GM04503 (cell line): Measurements from ENCODE around the gene GFRA1.

Source experiments
- DNase-seq: peaks from one replicate; pipeline ENCODE4 v3.0.0-alpha.2; 2012; ENCODE audit warnings: low read depth

The GFRA1 gene

DNA sequence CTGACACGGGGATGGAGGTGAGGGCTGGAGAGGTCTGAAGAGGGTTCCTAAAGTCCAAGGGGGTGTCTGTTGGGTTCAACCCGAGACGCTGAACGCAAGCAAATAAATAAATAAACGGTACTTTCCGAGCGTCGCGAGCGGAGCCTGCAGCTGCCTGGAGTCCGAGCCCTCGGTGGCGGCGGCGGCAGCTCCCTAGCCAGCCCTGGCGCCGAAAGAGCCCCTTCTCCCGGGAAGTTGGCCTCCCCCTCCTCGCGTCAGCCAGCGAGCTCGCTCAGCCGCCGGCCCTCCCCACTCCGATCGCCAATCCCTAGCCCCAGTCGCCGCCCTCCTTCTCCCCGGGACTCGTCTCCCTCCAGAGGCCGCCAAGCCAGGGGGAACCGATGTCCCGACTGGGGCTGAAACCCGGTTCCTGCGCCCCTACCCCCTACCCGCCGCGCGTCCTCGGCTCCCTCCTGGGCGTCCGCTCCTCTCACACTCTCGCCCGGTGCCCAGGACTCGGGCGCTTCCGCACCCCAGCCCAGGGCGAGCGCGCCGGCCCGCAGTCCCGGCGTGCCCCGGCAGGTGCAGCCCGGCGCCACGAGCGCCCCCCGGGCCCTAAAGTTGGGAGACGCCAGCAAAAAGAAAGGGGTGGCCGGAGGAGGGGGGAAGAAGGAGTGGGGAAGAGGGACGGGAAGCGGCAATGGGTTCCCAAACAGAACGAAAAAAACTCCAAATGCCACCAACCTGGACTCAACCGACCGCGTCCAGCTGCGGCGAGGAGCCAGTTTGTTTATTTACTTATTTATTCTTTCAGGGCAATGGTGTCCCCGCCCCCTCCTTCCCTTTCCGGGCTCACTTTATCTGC lies at the start of gene GFRA1:
GFRA1 (minus strand) TSS at position 767 of the 844 bp plus-strand sequence. CDS start 1,177 bp downstream, outside the sequence.
- no peak for DNase-seq

DNA sequence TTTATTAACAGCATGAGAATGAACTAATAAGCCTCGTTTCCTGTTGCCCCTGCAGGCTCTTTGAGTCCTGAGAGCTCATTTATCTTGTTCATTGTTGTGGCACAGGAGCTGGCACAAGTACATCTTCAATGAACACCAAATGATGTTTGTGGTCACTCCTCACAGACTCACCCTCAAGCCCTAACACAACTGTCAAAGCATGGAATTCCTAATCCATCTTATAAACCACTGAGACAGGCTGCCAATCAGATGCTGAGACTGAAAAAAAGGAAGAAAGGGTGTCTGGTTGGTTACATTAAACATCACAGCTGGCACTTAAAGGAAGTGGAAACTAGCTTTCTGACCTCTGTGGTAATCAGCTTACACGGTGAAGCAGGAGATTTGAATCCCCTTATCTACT lies 43.5 kb upstream of the GFRA1 start:
- DNase-seq, result no peak

DNA sequence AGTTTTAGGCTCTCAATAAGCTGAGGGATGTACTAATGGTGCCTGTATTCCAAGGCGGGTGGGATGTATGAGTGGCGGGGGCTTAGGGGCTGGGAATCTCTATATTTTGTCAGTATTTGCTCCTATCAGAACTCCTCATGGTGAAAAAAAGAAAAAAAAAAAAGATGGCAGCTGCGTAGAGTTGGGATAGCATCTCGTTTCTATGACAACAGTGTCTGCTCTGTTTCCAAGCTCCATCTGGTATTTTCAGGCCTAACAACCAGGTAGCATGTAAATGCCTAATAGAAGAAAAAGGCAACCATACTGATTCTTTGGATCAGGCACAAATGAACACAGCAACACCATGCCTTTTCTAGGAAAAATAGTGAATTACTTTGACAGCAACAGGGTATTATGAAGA lies 39.5 kb upstream of the GFRA1 start:
- DNase-seq, result no peak

DNA sequence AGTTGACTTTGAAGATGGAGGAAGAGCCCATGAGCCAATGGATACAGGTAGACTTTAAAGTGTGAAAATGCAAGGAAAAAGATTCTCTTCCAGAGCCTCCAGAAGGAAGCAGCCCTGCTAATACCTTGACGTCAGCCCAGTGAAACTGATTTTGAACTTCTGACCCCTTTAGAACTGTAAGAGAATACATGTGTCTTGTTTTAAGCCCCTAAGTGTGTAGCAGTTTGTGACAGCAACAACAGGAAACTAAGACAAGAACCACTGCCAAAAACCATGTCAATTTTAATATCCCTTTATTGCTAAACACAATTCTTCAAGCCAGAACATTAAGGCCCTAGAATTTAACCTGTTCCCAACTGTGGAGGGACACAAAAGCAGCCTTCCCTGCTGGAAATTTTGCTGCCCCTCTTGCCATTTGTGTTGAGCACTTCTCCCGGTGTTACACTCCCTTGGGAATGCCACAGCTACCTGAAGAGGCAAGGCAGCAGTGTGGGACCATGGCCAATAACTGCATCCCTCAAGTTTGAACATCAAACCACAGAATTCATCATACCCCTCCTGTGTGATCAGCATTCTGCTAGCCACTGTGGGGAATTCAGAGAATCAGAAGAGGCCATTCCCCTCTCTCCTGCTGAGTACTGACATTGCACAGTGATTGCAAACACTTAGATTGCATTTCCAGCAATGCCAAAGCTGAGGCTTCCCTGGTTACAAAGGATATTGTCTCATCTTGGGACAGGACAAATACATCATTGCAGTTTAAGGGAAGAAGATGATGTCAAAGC lies 38.9 kb upstream of the GFRA1 start:
- DNase-seq, result no peak

GRCh38 chr10:116311016-116311415 lies 38.0 kb upstream of the GFRA1 start:
- DNase-seq, result no peak

DNA sequence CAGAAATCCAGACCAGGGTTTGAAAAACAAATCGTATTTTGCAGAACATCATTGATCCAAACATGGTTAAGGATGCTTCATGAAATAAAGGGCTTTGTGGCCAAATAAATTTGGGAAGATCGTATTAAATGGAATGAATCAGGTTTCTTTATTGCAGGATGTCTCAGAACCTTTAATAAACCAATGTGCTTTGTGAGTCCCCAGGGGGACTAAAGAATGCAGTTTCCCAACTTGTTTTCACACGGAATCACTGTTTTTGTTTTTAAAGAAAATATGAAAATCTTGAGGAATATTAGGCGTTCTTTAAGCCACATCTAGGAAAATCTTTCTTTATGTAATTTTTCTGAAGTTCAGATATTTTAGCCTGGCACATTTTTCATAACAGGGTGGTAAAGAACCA lies 34.4 kb upstream of the GFRA1 start:
- DNase-seq, result no peak

DNA sequence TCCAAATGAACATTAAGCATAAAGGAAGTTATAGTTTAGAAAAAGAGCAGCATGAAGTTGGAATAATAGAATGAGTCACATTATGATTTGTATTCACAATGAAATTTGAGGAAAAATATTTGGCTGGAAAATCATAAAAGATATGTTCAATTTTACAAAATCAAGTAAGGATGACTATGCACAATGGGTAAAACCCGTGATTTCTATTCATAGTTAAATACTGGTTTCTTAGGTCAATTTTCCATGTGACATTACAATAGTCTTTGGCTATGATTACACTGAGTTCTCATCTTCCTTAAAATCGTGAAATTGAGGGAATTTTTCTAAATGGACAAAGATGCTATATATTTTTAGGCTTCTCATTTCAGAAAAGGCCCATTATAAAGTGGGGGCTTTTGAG lies 33.8 kb upstream of the GFRA1 start:
- no peak for DNase-seq

DNA sequence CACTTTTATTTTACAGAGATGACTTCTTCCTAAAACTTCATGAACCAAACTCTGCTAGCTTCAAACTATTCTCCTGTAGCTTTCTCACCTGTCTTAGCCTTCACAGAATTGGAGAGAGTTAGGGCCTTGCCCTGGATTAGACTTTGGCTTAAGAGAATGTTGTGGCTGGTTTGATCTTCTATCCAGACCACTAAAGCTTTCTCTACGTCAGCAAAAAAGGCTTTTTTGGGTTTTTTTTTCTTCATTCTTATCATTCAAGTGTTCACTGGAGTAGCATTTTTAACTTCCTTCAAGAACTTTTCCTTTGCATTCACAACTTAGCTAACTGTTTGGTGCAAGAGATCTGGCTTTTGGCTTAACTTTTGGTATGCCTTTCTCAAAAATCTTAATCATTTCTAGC lies 31.9 kb upstream of the GFRA1 start:
- DNase-seq, result no peak

DNA sequence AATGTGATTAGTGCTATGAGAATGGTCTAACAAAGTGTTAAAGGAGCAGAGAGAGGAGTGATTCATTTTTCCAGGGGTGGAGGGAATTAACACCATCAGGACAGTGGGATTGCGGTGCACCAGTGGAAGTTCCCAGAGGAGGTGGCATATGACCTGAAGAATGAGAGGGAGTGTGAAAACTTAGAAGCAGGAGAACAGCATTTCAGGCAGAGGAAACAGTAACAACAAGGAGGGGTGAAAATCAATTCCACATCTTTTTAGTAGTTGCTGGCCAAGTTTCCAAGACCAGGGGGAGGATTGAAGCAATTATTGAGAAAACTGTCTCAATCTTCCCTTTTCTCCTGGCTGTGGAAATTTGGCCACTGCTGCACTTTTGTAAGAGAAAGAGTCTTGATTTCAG lies 27.5 kb upstream of the GFRA1 start:
- DNase-seq, result no peak

- no peak for DNase-seq
These were observed 25.6 kb upstream of the GFRA1 start for GRCh38 chr10:116298586-116298985.

DNA sequence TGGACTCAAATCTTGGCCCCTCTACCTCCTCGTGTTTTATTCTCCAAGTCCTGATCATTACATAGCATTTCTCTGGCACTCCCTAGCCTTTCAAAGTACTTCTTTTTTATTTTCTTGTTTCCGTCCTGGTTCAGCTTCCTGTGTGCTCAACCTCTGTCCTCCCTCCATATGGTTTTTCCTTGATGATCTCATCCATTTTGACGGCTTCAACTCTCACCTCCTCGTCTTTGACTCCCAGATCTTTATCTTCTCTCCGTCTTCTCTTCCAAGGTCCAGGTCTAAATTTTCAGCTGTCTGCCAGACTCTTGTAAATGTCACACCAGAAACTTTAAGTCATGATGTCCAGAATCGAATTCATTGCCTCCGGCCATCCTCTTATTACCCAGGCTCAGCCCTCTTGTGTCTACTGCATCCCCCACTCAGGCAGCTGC lies 23.3 kb upstream of the GFRA1 start:
- no peak for DNase-seq

GRCh38 chr10:116292493-116292892 lies 19.5 kb upstream of the GFRA1 start:
- no peak for DNase-seq

GRCh38 chr10:116289652-116290051 lies 16.6 kb upstream of the GFRA1 start:
- DNase-seq, result no peak

GRCh38 chr10:116287906-116288501 lies 15.0 kb upstream of the GFRA1 start:
- DNase-seq, result no peak

DNA sequence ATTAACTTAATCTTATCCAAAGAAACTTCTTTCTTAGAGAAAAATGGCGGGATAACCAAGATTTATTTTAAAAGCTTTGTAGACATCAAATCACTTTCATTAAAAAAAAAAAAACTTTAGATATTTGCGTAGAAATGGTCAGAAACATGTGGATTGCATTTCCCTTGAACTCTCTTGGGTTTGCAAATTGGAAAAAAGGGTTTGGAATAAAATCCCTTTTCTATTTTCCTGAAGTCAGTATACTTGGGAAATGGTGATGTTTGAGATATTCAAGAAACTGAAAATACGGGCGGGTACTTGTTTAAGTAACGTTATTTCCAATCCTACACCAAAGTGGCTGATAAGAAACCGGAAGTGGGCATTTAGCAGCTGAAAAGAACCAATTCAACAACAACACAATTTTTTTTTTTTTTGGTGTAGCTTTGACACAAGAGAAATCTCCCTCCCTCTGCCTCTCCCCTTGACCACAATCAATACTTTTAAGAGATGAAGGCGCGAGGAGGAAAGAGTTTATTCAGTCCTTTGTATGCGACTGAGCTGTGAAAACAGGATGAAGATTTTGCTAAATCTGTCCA lies 13.7 kb upstream of the GFRA1 start:
- no peak for DNase-seq

- no peak for DNase-seq
These were observed 8.8 kb upstream of the GFRA1 start for GRCh38 chr10:116281775-116282174.

DNA sequence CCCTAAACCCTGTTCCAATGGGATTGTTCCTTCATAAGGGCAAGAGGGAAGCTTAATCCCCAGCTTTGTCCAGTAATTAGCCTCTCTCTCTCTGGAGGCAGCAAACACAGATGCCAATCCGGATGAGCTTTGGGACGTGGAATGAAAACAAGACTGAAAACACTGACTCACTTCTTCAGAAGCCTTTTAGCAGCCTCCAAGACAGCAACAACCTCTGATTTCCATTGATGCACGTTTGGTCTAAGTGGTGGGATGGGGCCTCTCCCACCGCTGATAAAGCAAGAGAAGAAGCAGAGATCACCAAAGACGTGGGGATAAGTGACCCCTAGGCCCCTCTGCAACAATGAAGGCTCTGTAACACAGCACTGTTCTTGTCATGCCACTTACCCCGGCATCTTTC lies 5.8 kb upstream of the GFRA1 start:
- DNase-seq, result peak; percentile 68

- no peak for DNase-seq
These were observed 4.0 kb upstream of the GFRA1 start for GRCh38 chr10:116276981-116277380.

DNA sequence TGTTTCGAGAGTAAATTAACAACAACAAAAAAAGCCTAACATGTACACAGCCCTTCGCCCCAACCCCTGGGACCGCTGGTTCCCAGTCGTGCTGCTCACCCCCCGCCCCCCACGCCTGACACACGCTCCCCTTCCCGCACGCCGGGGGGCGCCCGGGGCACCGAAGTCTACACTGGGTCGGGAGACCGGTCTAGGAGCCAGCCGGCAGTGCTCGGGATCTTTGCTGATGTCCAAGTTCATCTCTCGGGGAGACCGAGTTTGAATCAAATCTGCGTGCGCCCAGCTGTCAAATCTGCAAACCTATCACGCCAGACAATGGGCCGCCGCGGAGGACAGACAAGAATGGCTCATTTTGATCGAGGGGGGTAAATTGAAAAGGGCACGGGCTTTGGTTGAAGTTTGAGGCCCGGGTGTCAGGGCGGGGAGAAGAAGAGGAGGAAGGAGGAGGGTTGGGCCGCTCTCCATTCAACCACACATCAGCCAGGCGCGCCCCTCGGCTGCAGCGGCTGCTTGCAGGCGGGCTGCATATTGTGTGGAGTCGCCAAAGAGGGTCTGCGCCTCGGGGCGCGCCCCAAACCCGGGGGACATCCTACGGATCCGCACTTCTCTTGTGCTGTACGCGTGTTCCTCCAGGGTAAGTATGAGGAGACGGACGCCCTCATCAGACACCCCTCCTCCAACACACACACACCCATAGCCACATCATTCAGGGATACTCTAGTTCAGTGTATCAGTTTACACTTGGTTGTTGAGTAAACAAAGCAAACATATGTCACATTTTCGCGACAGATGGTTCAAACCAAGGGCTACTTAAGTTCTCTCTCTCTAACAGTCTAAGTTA lies 1.3 kb upstream of the GFRA1 start:
- no peak for DNase-seq

DNA sequence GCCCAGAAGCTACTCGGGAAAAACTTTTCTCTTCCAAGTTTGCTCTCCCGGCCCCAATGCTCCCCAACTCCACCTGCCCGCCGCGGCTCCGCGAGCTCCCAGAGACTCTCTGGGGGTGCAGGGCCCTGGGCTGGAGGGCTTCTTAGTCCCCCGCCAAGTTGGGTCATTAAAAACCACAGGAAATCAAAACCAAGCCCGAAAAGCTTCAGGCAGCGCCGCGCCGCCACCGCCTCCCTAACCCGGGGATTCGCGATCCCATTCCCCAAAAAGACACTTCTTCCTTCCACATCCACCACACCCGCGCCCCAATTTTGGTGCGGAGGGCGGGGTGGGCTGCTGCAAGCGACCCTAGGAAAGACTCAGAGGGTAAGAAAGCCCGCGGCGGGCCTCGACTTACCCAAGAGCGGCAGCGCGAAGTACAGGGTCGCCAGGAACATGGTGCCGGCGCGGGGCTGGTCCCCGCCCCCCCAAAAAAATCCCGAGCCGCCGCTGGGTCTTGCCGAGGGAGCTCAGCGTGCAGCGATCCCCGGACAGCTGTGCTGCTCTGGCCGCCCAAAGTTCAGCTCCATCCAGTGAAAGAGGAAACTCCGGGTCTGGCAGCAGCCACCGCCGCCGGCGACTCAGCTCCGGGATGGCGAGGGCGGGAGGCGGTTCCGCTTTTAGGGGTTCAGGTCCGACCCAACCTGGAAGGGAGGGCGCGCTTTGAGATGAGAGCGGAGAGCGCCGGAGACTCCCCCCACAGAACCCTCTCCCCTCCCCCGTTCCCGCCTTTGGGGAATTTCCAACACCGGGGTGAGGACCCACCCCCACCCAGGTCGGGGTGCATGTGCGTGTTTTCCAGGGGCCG lies 1.2 kb downstream of the GFRA1 start:
- no peak for DNase-seq
